HepG2 (cell line): Measurements from ENCODE around the gene SLC17A9.

ENCODE experiments used
- CTCF ChIP-seq: sonication (generic); formaldehyde crosslinking; IDR thresholded peaks from 2 replicates; pipeline ENCODE4 v1.5.0; 2020; ENCODE audit warnings: mild to moderate bottlenecking, missing genetic modification reagents, moderate library complexity
- EP300 ChIP-seq, 3 experiments: sonication (generic) in 1 of 3; formaldehyde crosslinking in 1 of 3; IDR thresholded peaks; 2 replicates each; pipeline versions ENCODE4 v1.5.1 to v1.6.1; 2011 to 2020; ENCODE audit warnings: low read depth in 2 of 3, low read length in 2 of 3, borderline replicate concordance in 1 of 3, improper control_type of control experiment in 1 of 3, mild to moderate bottlenecking in 1 of 3, missing genetic modification reagents in 1 of 3, moderate library complexity in 1 of 3
- ETS1 ChIP-seq: sonication (generic); formaldehyde crosslinking; IDR thresholded peaks from 2 replicates; pipeline ENCODE4 v1.4.0; 2020; ENCODE audit warnings: missing genetic modification reagents
- ETV6 ChIP-seq: sonication (generic); formaldehyde crosslinking; conservative IDR thresholded peaks from 2 replicates; pipeline ENCODE4 v1.4.0; 2020; ENCODE audit warnings: missing genetic modification reagents
- ONECUT2 ChIP-seq: sonication (generic); formaldehyde crosslinking; IDR thresholded peaks from 2 replicates; pipeline ENCODE4 v1.4.0; 2020; ENCODE audit warnings: missing genetic modification reagents
- SIN3A ChIP-seq: IDR thresholded peaks from 2 replicates; pipeline ENCODE4 v1.6.1; 2011; ENCODE audit warnings: low read depth, mild to moderate bottlenecking, control low read depth, low read length, borderline replicate concordance
- ZNF790 ChIP-seq: sonication (generic); formaldehyde crosslinking; IDR thresholded peaks from 2 replicates; pipeline ENCODE4 v1.8.0; 2022; ENCODE audit warnings: missing genetic modification reagents, mild to moderate bottlenecking, borderline replicate concordance

GRCh38 chr20:62953839-62954703 is 1.6 kb downstream of the SLC17A9 start:
- peak; percentile 41; the same call in 1 of the 2 replicates for TF ChIP-seq CTCF (CRISPR knock-in tag)
- peak in 1 of 2 experiments; percentile 67; a peak in 2 of 4 replicates for TF ChIP-seq EP300 (IDR thresholded peaks at IDR 0.05; ENCODE audit: low read depth in 2 of 2, low read length in 2 of 2)
- peak; percentile 45; the same call in 1 of the 2 replicates for TF ChIP-seq EP300 (CRISPR knock-in tag; IDR thresholded peaks at IDR 0.05; ENCODE audit: borderline replicate concordance)
- 0 out of 2 replicates have a peak, but pooled peaks have one; percentile 41 for TF ChIP-seq ETV6 (CRISPR knock-in tag)
- peak; percentile 45; the same call in 1 of the 2 replicates for TF ChIP-seq ETS1 (CRISPR knock-in tag)
- peak; percentile 60; the same call in 1 of the 2 replicates for TF ChIP-seq ONECUT2
- TF ChIP-seq SIN3A, result peak; percentile 30; the same call in 1 of the 2 replicates
- peak; percentile 13; the same call in 1 of the 2 replicates for TF ChIP-seq ZNF790
